ENCODE data around the gene TOP2A. TPM values are rescaled to one million over a fixed set of nuclear protein-coding genes. Genes with fewer than 3 reads are reported as not detected.

Gene TOP2A
- total RNA-seq, 2 donors from 2014 or later, result 46.2 to 124 TPM

- no peaks in the 10 kb centered on the region for H3K27me3 ChIP-seq
- no peak overlapping the region for H3K4me3 ChIP-seq
- intact Hi-C loops (cut with DNase I), result no loop called here
- H3K9ac ChIP-seq (ENCODE audit: low read depth in 2 of 2, low read length in 2 of 2), result no peak overlapping the region
- no peak for DNase-seq
- H3K4me1 ChIP-seq, result peaks cover 5% of the 10 kb centered on the region
- no peaks in the 10 kb centered on the region for H3K9me3 ChIP-seq
- H3K27ac ChIP-seq, result no peak overlapping the region
- H3K36me3 ChIP-seq, result peaks cover 9% of the 10 kb centered on the region
- TF ChIP-seq, protein P1, sequence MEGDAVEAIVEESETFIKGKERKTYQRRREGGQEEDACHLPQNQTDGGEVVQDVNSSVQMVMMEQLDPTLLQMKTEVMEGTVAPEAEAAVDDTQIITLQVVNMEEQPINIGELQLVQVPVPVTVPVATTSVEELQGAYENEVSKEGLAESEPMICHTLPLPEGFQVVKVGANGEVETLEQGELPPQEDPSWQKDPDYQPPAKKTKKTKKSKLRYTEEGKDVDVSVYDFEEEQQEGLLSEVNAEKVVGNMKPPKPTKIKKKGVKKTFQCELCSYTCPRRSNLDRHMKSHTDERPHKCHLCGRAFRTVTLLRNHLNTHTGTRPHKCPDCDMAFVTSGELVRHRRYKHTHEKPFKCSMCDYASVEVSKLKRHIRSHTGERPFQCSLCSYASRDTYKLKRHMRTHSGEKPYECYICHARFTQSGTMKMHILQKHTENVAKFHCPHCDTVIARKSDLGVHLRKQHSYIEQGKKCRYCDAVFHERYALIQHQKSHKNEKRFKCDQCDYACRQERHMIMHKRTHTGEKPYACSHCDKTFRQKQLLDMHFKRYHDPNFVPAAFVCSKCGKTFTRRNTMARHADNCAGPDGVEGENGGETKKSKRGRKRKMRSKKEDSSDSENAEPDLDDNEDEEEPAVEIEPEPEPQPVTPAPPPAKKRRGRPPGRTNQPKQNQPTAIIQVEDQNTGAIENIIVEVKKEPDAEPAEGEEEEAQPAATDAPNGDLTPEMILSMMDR (IDR thresholded peaks at IDR 0.05), result no peak
Observed at GRCh38 chr17:40454613-40454995, 36.9 kb upstream of the TOP2A start.

- intact Hi-C loops (cut with DNase I), result no loop called here
- peaks cover 9% of the 10 kb centered on the region for H3K36me3 ChIP-seq
- no peak for DNase-seq
- TF ChIP-seq, protein P1 (IDR thresholded peaks at IDR 0.05), result no peak
- no peak overlapping the region for H3K4me3 ChIP-seq
- H3K9me3 ChIP-seq, result no peaks in the 10 kb centered on the region
- no peaks in the 10 kb centered on the region for H3K27me3 ChIP-seq
- H3K9ac ChIP-seq (ENCODE audit: low read depth in 2 of 2, low read length in 2 of 2), result no peak overlapping the region
- peaks cover 10% of the 10 kb centered on the region for H3K4me1 ChIP-seq
- no peak overlapping the region for H3K27ac ChIP-seq
Observed at GRCh38 chr17:40453881-40454612, 36.4 kb upstream of the TOP2A start.

DNA sequence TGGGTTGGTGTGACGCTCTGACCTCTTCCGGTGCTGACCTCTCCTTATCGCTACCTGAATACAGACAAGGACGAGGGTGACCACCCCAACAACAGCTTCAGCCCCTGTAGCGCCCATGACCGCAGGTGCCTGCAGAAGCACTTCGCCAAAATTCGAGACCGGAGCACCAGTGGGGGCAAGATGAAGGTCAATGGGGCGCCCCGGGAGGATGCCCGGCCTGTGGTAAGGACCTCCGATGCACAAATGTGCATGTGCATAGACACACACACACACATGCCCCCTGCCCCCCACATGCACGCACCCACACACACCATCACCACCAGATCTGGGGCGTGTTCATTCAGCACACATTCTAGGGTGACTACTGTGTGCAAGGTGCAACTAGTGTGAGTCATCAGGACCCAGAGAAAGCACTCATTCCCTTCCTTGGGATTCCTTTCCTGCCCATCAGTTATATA, 35.3 kb upstream of the TOP2A start:
- Histone ChIP-seq H3K9ac (ENCODE audit: low read depth in 2 of 2, low read length in 2 of 2) (no peak overlapping the region), H3K4me1 (peaks cover 16% of the 10 kb centered on the region), H3K9me3 (no peaks in the 10 kb centered on the region), H3K27ac (no peak overlapping the region), H3K4me3 (no peak overlapping the region), H3K27me3 (no peaks in the 10 kb centered on the region), H3K36me3 (peaks cover 9% of the 10 kb centered on the region)
- TF ChIP-seq, protein P1 (IDR thresholded peaks at IDR 0.05), result no peak
- intact Hi-C loops (cut with DNase I), result no loop called here
- no peak for DNase-seq

DNA sequence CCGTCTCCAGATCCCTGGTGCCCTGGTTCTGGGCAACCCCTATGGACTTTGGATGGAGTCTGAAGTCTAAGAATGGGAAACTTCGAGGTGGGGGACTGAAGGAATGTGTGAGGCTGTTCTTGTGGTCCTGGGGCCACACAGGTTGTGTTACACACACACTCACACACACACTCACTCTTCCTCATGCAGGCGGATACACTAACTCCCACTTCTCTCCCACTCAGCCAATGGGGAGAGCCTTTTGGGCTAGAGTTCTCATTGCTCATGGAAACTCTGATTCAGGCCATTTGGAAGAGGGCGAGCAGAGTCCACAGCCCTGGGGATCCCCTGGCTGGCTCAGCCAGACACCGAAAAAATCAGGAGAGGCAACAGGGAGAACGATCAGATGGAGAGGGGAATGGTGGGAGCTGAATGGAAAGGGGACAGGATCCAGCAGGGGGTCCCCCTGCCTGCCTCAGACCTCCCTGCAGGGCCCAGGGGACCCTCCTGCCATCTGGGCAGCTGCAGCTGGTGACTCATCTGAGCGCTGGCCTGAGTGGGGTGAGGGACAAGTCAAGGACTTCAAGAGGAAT, 34.6 kb upstream of the TOP2A start:
- Histone ChIP-seq H3K4me1 (peaks cover 19% of the 10 kb centered on the region), H3K27me3 (no peaks in the 10 kb centered on the region), H3K4me3 (no peak overlapping the region), H3K9me3 (no peaks in the 10 kb centered on the region), H3K9ac (ENCODE audit: low read depth in 2 of 2, low read length in 2 of 2) (no peak overlapping the region), H3K27ac (peak overlapping the region; percentile 22), H3K36me3 (peaks cover 9% of the 10 kb centered on the region)
- no peak for DNase-seq
- intact Hi-C loops (cut with DNase I), result no loop called here
- TF ChIP-seq, protein P1 (IDR thresholded peaks at IDR 0.05), result no peak

DNA sequence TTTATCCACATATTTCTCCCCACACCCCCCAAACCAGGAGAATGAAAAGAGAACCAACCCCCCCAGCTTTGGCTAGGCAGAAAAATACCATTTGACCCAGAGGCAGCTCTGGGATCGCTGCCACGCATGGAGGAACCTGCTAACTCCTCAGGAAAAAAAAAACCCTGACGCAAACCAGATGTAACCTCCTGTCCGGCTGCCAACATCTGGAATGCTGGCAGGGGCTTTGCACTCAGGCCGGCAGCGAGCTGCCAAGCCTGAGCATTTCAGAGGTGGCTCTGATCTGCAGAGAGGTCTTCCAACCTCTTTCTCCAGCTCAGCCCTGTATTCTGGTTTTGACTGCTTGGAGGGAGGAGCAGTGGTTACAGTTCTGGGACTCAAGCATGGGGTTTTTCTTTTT, 33.7 kb upstream of the TOP2A start:
- Histone ChIP-seq H3K36me3 (peaks cover 9% of the 10 kb centered on the region), H3K4me3 (no peak overlapping the region), H3K4me1 (peaks cover 26% of the 10 kb centered on the region), H3K27ac (peak overlapping the region; percentile 22), H3K27me3 (no peaks in the 10 kb centered on the region), H3K9ac (ENCODE audit: low read depth in 2 of 2, low read length in 2 of 2) (no peak overlapping the region), H3K9me3 (no peaks in the 10 kb centered on the region)
- peak; percentile 40 for DNase-seq
- TF ChIP-seq, protein P1 (IDR thresholded peaks at IDR 0.05), result no peak
- intact Hi-C loops (cut with DNase I), result no loop called here
